Activated CD4-positive, alpha-beta T cell treated with anti-CD3 and anti-CD28 coated beads, Interleukin-2, amount 50 U/mL, for 24 hours (primary cell): ENCODE measurements around the gene SAMD5.

Source experiments
- DNase-seq, 2 donors: peaks; one replicate each; pipeline ENCODE4 v3.0.0-alpha.2; 2020; ENCODE audit warnings: low read depth in 1 of 2, low spot score in 1 of 2

Gene SAMD5

GRCh38 chr6:147508042-147508865 lies at the start of gene SAMD5:
SAMD5 (plus strand) TSS chr6:147508690; CDS start chr6:147508929, 239 bp downstream.
- DNase-seq, result no peak

GRCh38 chr6:147459780-147460179 lies 48.7 kb upstream of the SAMD5 start:
- DNase-seq, result no peak

- no peak for DNase-seq
Measured at GRCh38 chr6:147463651-147464050, 44.8 kb upstream of the SAMD5 start.

GRCh38 chr6:147467428-147467827 lies 41.1 kb upstream of the SAMD5 start:
- no peak for DNase-seq

- no peak for DNase-seq
Measured at GRCh38 chr6:147467886-147468285, 40.6 kb upstream of the SAMD5 start.

GRCh38 chr6:147468634-147469033 lies 39.9 kb upstream of the SAMD5 start:
- no peak for DNase-seq

- DNase-seq, result no peak
Measured at GRCh38 chr6:147479857-147480256, 28.6 kb upstream of the SAMD5 start.

- no peak for DNase-seq
Measured at GRCh38 chr6:147486683-147487082, 21.8 kb upstream of the SAMD5 start.

- no peak for DNase-seq
Measured at GRCh38 chr6:147497472-147497871, 11.0 kb upstream of the SAMD5 start.

GRCh38 chr6:147503587-147503986 lies 4.9 kb upstream of the SAMD5 start:
- no peak for DNase-seq

GRCh38 chr6:147504848-147505247 lies 3.6 kb upstream of the SAMD5 start:
- no peak for DNase-seq

GRCh38 chr6:147506704-147507114 lies 1.8 kb upstream of the SAMD5 start:
- DNase-seq, result no peak

- DNase-seq, result no peak
Measured at GRCh38 chr6:147507162-147508041, 1.1 kb upstream of the SAMD5 start.

GRCh38 chr6:147508866-147509608 lies 547 bp downstream of the SAMD5 start:
- no peak for DNase-seq

- DNase-seq, result no peak
Measured at GRCh38 chr6:147509891-147510290, 1.4 kb downstream of the SAMD5 start.

GRCh38 chr6:147510929-147511590 lies 2.6 kb downstream of the SAMD5 start:
- DNase-seq, result no peak

GRCh38 chr6:147514831-147515230 lies 6.3 kb downstream of the SAMD5 start:
- no peak for DNase-seq

- no peak for DNase-seq
Measured at GRCh38 chr6:147515327-147515726, 6.8 kb downstream of the SAMD5 start.

GRCh38 chr6:147522597-147522996 lies 14.1 kb downstream of the SAMD5 start:
- no peak for DNase-seq

GRCh38 chr6:147525519-147526209 lies 17.2 kb downstream of the SAMD5 start:
- DNase-seq, result no peak
